Mucosa of stomach (tissue), 1 donor: ENCODE data around the gene CLDN18.

ENCODE experiments used
- H3K27me3 ChIP-seq: one replicate; pipeline ENCODE4 v1.7.0; 2013; ENCODE audit warnings: mild to moderate bottlenecking, low read length; ENCODE audit not compliant: control insufficient read depth, insufficient read depth
- H3K36me3 ChIP-seq: one replicate; pipeline ENCODE4 v1.7.0; 2013; ENCODE audit warnings: low read length; ENCODE audit not compliant: control insufficient read depth, insufficient read depth
- H3K4me1 ChIP-seq: one replicate; pipeline ENCODE4 v1.7.0; 2013; ENCODE audit warnings: mild to moderate bottlenecking, low read length; ENCODE audit not compliant: control insufficient read depth, insufficient read depth
- H3K4me3 ChIP-seq: one replicate; pipeline ENCODE4 v1.7.0; 2013; ENCODE audit warnings: low read length
- H3K9ac ChIP-seq: one replicate; pipeline ENCODE4 v1.7.0; 2013; ENCODE audit warnings: mild to moderate bottlenecking, low read length, moderate library complexity
- H3K9me3 ChIP-seq: one replicate; pipeline ENCODE4 v1.7.0; 2013; ENCODE audit warnings: mild to moderate bottlenecking, low read length, moderate library complexity; ENCODE audit not compliant: control insufficient read depth
- donor health status: Pancreatic carcinoma.

The CLDN18 gene

DNA sequence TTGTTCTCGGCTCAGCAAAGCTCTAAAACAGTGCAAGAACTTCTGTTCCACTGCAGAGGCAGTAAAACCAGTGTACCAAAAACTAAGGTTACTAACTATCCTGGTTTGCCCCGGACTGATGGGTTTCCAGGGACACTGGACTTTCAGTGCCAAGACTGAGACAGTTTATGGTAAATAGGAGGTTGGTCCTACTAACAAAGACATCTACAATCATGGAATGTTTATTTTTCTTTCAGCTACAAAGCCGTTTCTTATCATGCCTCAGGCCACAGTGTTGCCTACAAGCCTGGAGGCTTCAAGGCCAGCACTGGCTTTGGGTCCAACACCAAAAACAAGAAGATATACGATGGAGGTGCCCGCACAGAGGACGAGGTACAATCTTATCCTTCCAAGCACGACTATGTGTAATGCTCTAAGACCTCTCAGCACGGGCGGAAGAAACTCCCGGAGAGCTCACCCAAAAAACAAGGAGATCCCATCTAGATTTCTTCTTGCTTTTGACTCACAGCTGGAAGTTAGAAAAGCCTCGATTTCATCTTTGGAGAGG is 20.8 kb downstream of the CLDN18 start:
- H3K27me3 ChIP-seq = no peaks in the 10 kb centered on the region
- peaks cover 29% of the 10 kb centered on the region for H3K36me3 ChIP-seq

DNA sequence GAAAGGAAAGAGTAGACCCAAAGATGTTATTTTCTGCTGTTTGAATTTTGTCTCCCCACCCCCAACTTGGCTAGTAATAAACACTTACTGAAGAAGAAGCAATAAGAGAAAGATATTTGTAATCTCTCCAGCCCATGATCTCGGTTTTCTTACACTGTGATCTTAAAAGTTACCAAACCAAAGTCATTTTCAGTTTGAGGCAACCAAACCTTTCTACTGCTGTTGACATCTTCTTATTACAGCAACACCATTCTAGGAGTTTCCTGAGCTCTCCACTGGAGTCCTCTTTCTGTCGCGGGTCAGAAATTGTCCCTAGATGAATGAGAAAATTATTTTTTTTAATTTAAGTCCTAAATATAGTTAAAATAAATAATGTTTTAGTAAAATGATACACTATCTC is 21.6 kb downstream of the CLDN18 start:
- no peaks in the 10 kb centered on the region for H3K9me3 ChIP-seq
- H3K27me3 ChIP-seq = no peaks in the 10 kb centered on the region
- H3K4me1 ChIP-seq = no peaks in the 10 kb centered on the region
- peaks cover 26% of the 10 kb centered on the region for H3K36me3 ChIP-seq
- no peak overlapping the region for H3K9ac ChIP-seq
- H3K4me3 ChIP-seq = no peak overlapping the region

More for the DNA sequence above, 20.8 kb downstream of the CLDN18 start:
- Histone ChIP-seq H3K4me1 (peaks cover 4% of the 10 kb centered on the region), H3K9me3 (no peaks in the 10 kb centered on the region), H3K9ac (no peak overlapping the region), H3K4me3 (no peak overlapping the region)

DNA sequence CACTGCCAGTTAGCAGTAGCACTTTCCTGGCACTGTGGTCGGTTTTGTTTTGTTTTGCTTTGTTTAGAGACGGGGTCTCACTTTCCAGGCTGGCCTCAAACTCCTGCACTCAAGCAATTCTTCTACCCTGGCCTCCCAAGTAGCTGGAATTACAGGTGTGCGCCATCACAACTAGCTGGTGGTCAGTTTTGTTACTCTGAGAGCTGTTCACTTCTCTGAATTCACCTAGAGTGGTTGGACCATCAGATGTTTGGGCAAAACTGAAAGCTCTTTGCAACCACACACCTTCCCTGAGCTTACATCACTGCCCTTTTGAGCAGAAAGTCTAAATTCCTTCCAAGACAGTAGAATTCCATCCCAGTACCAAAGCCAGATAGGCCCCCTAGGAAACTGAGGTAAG is 22.6 kb downstream of the CLDN18 start:
- no peaks in the 10 kb centered on the region for H3K27me3 ChIP-seq
- H3K36me3 ChIP-seq = peaks cover 22% of the 10 kb centered on the region
- no peak overlapping the region for H3K4me3 ChIP-seq
- H3K9me3 ChIP-seq = no peaks in the 10 kb centered on the region
- no peak overlapping the region for H3K9ac ChIP-seq
- H3K4me1 ChIP-seq = no peaks in the 10 kb centered on the region

DNA sequence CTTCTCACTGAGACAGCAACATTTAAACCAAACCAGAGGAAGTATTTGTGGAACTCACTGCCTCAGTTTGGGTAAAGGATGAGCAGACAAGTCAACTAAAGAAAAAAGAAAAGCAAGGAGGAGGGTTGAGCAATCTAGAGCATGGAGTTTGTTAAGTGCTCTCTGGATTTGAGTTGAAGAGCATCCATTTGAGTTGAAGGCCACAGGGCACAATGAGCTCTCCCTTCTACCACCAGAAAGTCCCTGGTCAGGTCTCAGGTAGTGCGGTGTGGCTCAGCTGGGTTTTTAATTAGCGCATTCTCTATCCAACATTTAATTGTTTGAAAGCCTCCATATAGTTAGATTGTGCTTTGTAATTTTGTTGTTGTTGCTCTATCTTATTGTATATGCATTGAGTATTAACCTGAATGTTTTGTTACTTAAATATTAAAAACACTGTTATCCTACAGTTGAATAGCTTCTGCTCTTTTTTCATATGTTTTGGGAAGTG is 23.3 kb downstream of the CLDN18 start:
- Histone ChIP-seq H3K9me3 (no peaks in the 10 kb centered on the region), H3K4me3 (no peak overlapping the region), H3K4me1 (no peaks in the 10 kb centered on the region), H3K36me3 (peaks cover 22% of the 10 kb centered on the region), H3K9ac (no peak overlapping the region), H3K27me3 (no peaks in the 10 kb centered on the region)

DNA sequence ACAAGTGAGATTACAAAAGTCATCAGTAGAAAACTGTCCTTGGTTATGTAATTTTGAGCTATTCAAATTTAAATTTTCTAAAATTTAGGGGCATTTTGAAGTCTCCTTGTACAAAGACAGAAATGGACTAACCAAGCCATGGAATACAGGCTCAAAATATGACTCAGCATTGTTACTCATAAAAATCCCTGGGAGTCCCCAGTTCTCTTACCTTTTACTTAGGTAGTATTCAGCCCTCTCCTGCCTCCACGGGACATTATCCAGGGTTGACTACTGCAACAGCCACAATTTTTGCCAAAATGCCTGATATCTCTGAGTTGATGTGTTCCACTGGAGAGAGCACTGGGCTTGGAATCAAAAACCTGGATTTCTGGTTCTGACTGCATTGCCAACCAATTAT is 25.0 kb downstream of the CLDN18 start:
- H3K4me1 ChIP-seq = no peaks in the 10 kb centered on the region
- H3K9ac ChIP-seq = no peak overlapping the region
- H3K4me3 ChIP-seq = no peak overlapping the region
- H3K27me3 ChIP-seq = no peaks in the 10 kb centered on the region
- no peaks in the 10 kb centered on the region for H3K9me3 ChIP-seq
- peaks cover 22% of the 10 kb centered on the region for H3K36me3 ChIP-seq

DNA sequence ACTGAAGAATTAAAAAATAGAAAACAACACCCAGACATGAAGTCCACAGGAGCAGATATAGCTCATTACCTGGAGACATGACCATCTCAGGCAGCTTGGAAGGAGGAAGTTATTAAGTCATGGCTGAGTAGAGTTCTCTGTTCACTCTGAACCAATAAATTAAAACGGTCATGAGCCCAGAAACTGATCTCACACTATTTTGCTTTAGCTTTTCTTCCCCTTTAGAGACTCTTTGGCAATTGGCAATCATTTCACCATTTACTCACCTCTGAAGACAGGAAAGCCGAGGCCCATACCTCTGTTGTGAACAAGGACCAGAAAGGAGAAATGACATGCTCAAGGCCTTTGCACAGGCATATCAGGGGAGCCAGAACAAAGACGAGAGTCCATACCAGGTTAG is 26.6 kb downstream of the CLDN18 start:
- Histone ChIP-seq H3K36me3 (peaks cover 16% of the 10 kb centered on the region), H3K4me1 (no peaks in the 10 kb centered on the region), H3K4me3 (no peak overlapping the region), H3K9me3 (no peaks in the 10 kb centered on the region), H3K27me3 (no peaks in the 10 kb centered on the region), H3K9ac (no peak overlapping the region)

DNA sequence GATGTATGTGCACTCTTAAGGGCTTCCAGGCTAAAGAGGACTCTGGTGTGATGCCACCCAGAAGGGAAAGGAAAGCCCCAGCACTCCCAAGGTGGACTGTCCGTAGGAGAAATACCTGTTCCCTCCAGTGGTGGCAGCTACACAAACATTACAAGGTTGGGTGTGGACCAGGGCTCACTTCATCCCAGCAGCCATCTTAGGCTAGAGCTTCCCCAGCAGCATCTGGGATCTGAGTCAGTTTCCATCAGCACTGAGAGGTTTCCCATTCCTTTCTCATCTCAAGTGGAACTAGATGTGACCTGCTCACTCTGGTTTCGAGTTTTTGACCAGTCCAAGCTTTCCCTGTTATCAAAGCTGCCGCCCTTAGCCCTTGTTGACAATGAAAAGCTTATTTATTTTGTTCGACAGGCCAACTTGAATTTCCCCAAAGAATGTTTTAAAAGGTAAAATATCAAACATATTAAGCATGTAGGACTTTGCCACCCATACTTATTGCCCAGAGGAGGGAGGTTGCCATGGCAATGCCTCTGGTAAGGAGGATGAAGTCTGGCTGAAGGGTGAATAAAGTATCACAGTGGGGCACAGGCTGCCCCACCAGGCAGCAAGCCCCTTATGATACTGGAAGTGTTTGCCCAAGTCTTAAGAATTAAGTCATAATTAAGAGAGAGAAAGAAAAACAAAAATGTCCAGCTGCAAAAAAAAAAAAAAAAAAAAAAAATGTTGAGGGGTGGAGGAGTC is 28.9 kb downstream of the CLDN18 start:
- Histone ChIP-seq H3K27me3 (no peaks in the 10 kb centered on the region), H3K36me3 (peaks cover 10% of the 10 kb centered on the region), H3K4me1 (peaks cover 7% of the 10 kb centered on the region), H3K9me3 (no peaks in the 10 kb centered on the region), H3K4me3 (no peak overlapping the region), H3K9ac (no peak overlapping the region)

DNA sequence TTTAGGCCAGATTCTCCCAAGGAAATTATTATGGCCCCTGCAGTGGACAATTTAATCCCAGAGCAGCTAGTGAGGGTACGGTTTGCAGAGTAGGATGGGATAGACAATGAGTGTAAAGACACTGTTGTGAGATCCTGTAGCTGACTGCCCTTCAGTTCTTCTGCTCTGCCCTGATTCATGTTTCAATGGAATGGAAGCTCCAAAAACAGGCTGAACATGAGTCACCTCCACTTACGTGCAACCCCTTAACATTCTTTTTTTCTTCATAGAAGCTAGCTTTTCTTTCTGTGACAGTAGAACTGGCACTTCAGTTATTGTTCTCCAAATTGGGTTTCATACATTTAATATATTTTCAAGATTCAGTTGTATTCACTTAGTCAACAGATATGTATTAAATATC is 32.1 kb downstream of the CLDN18 start:
- H3K4me3 ChIP-seq = no peak overlapping the region
- H3K9me3 ChIP-seq = no peaks in the 10 kb centered on the region

DNA sequence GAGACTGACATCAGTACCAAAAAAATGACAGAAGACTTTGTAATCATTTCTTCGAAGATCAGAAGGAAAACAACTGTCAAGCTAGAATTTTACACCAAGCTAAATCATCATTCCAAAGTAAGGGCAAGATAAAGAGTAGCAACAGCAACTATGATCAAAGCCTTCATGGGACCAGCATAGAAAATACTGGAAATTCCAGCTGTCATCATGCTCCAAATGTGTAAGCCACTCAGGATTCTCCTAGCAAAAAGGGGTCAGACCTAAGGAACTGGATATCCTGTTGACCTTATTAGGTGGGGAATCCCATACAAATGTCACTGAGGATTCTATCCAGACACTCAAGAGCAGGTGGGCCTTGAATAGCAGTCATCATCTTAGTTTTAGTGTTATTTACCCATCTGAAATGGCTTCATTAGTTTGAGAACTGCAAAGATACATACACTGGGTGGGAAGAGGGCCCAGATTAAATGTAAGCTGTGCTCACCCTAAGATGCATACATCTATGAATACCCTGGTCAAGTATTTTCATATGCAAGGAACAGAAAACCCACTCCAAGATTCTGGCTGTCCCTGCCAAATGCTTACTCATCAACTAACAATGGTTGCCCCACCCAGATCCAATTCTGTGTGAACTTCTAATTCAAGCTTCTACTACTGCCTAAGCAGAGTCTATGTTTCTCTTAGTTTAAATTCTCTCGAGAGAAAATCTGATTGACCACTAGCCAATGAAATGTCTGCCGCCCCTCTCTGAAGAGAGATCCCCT is 33.5 kb downstream of the CLDN18 start:
- Histone ChIP-seq H3K9ac (no peak overlapping the region), H3K36me3 (peaks cover 4% of the 10 kb centered on the region), H3K4me3 (no peak overlapping the region), H3K27me3 (no peaks in the 10 kb centered on the region), H3K4me1 (peaks cover 7% of the 10 kb centered on the region), H3K9me3 (no peaks in the 10 kb centered on the region)

More for the DNA sequence above, 32.1 kb downstream of the CLDN18 start:
- Histone ChIP-seq H3K9ac (no peak overlapping the region), H3K36me3 (peaks cover 3% of the 10 kb centered on the region), H3K27me3 (no peaks in the 10 kb centered on the region), H3K4me1 (peaks cover 7% of the 10 kb centered on the region)

DNA sequence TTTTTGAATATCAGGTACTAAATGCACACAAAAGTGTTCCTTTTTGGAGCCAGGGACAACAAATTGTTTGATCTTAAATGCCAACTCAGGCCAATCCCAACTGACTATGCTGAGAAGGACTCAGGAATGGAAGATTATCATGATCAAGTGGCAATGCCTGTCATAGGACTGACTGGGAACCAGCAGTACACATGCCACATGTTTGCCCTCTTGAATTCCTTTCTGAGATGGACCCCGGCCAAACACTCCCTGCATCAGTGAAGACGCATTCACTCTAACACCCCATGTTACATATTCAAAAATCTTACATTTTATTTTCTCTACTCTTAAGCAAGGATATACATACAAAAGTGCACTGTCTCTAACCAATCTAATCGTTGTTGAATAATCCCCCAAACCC is 36.1 kb downstream of the CLDN18 start:
- no peak overlapping the region for H3K9ac ChIP-seq
- peaks cover 7% of the 10 kb centered on the region for H3K4me1 ChIP-seq
- H3K9me3 ChIP-seq = no peaks in the 10 kb centered on the region
- peaks cover 4% of the 10 kb centered on the region for H3K36me3 ChIP-seq
- H3K27me3 ChIP-seq = no peaks in the 10 kb centered on the region
- no peak overlapping the region for H3K4me3 ChIP-seq

DNA sequence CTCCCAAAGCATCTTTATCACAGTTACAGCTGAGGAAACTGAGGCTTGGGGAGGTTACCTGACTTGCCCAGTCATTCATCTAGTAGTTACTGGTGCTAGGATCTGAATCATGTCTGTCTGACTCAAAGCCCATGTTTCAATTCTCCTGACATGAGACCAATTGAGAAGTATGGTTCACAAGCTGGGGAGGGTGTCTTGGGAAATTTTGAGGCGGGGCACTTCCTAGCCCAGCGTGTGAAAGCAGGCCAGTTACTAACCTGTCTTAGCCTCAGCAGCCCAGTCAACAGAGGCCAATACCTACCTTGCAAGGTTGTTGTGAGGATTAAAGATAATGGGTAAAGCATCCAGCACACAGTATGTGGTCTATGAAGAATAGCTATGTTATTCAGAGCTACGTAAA is 37.0 kb downstream of the CLDN18 start:
- no peaks in the 10 kb centered on the region for H3K9me3 ChIP-seq
- H3K36me3 ChIP-seq = peaks cover 4% of the 10 kb centered on the region
- no peak overlapping the region for H3K4me3 ChIP-seq
- H3K4me1 ChIP-seq = peaks cover 7% of the 10 kb centered on the region
- no peaks in the 10 kb centered on the region for H3K27me3 ChIP-seq
- H3K9ac ChIP-seq = no peak overlapping the region

DNA sequence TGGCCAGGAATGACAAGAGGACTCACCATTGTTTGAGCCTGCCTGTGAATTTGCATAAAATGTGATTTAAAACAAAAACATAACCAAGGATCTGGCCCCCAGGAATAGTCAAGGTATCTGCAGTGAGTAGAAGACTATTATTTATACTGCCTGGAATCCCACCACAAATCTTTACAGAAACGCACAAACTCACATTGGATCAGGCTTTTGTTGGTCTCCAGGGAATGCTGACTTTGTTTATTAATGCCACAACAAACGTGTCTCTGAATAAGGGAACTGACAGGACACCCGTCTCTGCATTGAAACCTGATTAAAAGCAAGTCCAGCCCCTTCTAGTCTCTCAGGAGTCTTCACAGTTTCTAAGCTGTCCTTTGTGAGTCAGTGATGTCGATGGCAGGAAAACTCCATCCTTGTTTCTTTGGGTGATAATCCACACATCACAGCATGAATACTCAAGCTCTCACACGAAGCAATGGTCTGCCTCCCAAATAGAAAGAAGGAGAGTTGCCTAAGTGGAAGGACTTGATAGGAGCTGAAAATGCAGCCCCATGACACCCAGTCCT is 37.7 kb downstream of the CLDN18 start:
- peaks cover 7% of the 10 kb centered on the region for H3K4me1 ChIP-seq
- H3K4me3 ChIP-seq = no peak overlapping the region
- peaks cover 4% of the 10 kb centered on the region for H3K36me3 ChIP-seq
- H3K9ac ChIP-seq = no peak overlapping the region
- no peaks in the 10 kb centered on the region for H3K27me3 ChIP-seq
- H3K9me3 ChIP-seq = no peaks in the 10 kb centered on the region
